ENCODE data around the gene ELMO2.

ELMO2 gene

DNA sequence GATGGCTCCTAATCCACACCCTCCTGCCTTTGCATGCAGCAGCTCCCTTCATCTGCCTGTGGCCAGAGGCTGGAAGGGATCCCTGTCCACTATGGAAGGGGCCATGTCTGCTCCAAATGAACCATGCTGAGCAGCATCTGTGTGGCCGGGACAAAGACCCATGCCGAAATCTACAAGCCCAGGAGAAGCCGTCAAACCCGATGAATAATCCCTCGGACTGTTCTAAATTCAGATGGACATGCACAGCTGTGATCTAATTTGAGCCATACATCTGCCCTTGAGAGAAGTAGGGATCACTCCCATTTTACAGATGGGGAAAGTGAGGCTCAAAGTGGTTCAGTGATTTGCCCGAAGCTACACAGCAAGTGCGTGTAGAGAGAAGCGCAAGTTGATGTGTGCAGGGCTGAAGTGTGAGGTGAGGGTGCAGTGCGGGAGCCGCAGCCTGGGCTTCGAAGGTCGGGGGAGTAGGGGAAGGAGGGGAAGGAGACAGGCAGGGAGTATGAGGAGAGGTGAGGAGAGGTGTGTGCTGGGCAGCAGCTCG is 75.5 kb downstream of the ELMO2 start:
- DNase-seq = no peak

DNA sequence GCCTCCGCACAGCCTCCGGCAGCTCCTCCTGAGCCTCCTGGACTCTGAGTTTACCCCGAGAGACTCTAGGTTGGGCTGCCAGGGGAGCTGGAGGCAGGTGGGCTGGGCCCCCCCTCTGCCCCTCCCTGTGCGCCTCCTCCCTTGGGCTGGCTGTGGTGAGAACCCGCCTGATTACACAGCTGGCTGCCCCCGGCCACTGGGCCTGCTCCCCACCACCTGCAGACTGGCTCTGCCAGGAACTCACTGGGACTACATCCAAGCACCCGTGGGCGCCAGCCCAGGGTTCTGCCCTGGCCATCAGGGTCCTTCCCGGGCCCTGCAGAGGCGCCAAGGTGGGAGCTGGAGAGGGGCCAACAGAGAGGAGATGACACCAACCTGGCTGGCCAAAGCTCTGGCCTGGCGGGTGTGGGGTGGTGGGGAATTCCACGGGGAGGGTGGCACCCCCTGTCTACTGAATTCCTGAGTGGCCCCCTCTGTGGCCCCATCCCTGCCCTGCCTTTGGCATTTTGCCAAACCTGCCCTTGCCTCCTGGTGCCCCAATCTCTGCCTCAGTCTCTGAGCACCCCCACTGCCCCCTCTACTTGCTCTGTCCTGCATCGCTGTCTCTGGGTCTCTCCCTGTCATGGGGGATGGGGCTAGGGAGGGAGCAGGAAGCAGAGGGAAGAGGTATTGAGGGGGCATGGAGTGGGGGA is 76.2 kb downstream of the ELMO2 start:
- DNase-seq = no peak

DNA sequence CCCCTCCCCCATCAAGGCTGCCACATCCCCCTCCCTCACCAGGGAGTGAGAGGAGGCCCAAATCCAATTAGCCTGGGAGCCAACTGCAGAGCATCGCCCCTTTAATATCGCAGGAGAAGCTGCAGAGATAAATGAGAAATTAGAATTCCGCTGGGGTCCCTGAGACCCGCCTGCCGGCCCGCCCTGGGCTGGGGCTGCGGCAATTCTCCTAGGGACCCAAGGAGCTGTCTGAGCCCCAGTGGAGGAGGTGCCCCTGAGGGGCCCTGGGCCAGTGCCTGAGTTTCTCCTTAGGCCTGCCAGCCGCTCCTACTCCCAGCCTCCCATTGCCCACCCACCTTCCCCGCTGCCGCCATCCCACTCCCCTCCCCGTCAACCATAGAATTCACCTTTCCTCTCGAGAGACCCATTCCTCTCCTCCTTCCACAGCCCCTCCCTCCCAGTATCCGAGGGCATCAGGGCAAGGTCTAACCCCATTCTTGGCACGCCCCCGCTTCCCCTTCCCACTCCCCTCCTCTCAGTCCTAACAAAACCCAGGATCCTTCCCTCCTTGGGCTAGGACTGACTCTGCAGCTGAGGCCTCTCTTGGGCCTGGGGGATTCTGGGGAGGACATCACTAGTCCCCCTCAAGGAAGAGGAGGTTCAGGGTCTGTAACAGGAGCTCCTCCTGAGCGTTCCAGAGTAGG is 78.1 kb downstream of the ELMO2 start:
- no peak for DNase-seq

DNA sequence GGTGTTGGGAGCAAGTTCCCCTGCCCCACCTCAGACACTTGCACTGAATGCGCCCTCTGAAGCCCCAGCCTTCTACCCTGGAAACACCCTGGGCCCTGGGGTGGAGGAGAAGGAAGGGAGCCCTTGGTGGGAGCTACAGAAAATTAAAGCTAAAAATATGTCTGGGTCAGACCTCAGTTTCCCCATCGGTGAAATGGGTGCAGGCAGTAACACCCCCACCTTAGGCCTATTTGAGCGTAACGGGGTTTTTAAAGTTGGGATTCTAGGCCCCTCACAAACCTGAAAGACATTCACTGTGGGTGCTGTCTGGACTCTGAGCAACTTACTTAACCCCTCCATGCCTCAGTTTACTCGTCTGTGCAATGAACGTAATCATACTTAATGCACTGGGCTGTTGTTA is 78.9 kb downstream of the ELMO2 start:
- no peak for DNase-seq

DNA sequence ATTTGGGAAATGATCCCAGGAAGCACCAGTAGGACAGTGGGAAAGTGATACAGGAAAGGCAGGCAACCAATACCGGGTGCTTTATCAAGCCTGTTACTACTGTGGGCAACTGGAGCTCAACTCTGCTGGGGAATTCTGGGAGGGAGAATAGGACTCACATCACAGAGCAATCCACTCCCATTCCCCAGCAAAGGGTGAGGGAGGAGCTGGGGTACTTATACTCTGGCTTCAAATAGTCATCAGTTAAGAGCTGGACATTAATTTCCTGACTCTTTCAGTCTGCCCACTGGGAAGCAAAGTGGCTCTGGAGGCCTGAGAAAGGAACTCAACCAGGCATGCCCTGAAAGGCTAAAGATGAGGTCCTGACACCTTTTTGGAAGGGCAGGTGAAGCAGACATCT is 80.6 kb downstream of the ELMO2 start:
- DNase-seq = no peak

DNA sequence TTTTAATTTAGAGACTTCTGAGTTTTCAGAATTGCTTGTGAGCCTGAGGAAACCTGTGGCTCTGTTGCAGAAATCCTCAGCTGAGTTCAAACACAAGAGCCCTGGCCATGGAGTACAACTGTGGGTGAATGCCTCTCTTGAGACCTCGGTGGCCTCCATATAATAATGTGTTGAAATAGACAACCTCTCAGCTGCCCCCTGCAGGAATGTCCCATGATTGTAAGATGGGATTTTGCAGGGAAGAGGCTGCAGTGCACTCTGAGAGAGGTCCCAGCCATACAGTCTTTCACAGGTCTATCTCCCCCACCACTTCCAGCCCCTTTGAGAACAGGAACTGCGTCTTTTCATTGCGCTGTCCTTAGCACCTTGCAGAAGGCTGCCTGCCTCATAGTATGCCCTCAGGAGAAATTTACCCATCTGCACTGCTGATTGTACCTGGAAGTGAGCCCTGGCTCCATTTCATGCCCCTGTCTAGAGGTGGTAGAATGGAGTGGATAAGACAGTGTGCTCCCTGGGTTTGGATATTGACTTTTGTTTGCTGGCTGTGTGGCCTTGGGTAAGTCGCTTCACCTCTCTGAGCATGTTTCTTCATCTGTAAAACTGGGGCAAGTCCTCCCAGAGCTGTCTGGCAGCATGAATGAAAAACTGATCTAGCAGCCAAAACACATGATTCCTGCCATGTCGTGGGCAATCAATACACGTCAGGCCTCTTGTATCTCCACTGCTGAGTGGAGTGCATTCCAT is 81.3 kb downstream of the ELMO2 start:
- no peak for DNase-seq

DNA sequence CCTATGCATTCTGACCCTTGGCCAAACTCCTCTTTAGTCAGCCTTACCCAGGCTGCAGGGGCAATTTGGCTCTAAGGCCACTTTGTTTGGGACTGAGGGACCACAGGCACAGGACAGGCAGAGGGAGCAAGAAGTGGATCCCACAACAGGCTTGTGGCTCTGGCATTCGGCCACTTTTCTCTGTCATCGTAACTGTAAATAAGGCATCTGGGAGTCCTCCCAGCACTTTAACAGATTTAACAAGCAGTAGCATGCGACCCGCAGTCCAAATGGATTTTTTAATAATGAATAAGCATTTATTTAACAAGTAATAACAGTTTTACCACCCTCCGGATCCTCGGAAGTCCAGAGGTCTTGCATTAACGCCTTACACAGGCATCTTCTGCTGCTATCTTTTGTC is 82.0 kb downstream of the ELMO2 start:
- DNase-seq = no peak

DNA sequence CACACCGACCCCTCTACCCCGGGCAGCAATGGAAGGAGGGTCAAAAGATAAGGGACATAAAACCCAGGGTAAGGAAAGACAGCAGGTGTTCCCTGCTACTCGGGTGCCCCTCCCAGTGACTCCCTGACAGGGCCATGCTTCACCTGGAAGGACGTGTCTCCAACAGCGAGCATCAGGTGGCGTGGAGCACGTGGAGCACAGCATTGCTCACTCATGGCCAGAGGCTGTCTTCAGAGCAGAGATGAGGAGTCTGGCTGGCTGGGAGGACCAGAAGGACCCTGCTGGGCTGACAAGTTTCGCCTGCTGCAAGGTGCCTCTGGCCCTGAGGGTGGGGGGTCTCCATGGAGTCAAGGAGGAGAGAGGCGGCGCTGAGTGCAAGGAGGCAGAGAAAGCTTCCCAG is 82.9 kb downstream of the ELMO2 start:
- no peak for DNase-seq

DNA sequence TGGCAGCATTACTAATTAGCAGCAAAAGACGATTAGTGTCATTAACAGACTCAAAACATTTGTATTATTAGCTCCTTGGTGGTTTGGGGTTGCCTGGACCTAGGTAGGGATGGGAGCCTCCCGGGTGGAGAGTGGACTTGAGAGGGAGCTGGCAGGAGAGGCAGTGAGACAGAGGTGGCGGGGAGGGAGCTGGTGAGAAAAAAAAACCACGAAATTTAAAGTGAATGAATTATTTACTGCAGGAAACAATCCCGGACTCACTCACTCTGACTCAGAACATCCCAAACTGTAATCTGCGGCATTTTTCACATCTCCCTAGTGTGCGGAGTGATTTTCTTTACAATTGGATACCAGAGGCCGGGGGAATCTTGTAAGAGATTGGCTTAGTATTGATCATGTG is 83.8 kb downstream of the ELMO2 start:
- no peak for DNase-seq

DNA sequence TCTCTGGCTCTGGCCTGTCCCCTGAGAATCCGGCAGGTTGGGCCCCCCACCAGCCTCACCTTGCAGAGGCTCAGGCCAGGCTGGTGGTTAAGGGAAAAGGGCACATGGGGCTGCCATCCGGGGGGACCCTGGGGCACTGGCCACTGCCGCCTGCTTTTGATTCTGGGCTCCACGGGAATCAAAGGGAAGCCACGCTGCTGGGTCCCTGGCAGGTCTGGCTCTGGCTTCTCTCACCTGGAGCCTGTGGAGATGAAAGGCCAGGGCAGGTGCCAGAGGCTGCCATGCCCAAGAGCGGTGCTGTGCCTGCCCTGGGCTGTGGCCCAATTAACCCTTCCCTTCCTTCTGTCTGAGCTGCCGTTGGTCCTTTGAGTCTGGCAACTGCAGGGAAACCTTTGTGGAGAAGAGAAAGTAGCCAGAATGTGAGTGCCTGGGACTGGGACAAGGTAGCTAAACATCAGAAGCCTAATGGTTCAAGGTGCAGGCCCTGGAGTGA is 88.7 kb downstream of the ELMO2 start:
- no peak for DNase-seq

DNA sequence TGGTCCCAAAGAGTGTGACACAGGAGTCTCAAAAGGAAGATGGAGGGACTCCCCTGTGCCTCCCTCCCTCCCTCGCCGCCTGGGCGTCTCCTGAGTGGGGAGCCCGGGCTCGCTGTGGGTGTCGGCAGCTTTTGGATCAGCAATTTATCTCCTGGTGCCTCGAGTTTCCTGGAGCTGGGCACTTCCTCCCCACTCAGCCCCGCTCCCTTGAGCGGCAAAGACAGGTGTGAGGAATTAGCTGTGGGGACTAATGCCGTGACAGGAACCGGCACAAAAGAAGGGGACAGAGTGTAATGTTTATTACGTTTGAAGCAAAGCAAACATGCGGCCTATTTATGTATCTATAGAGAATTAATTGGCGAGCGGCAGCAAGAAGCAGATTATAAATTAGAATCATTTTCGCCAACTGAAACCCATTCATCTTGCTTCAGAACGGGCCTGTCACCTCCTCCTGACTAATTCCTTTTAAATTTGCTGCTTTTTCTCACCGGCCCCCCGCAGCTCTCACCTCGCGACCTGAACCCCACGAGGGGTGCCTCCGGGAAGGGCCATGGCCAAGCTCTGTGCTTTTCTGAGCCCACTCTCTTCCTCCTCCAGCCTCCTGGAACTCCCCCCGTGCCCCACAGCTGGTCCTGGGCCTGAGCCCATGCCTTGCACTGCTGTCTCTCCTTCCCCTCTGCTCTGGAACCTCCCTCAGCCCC is 89.3 kb downstream of the ELMO2 start:
- DNase-seq = no peak
